Brain microvascular endothelial cell (primary cell): Measurements from ENCODE around the gene AKT3.

ENCODE experiments used
- DNase-seq: peaks from one replicate; pipeline ENCODE4 v3.0.0-alpha.2; 2020
- H3K27ac ChIP-seq: fragments of 250-450 bp; sonication (Bioruptor Pico); 2 replicates; pipeline ENCODE4 v1.5.1; 2020; ENCODE audit warnings: mild to moderate bottlenecking, moderate library complexity
- H3K27me3 ChIP-seq: fragments of 250-450 bp; sonication (Bioruptor Pico); replicated peaks from 2 replicates; pipeline ENCODE4 v1.5.1; 2020; ENCODE audit warnings: mild to moderate bottlenecking
- H3K36me3 ChIP-seq: fragments of 250-450 bp; sonication (Bioruptor Pico); replicated peaks from 2 replicates; pipeline ENCODE4 v1.5.1; 2020; ENCODE audit warnings: mild to moderate bottlenecking
- H3K4me3 ChIP-seq: 2 replicates; pipeline ENCODE4 v1.5.1; 2011; ENCODE audit warnings: low read depth, mild to moderate bottlenecking, control low read depth, low read length, moderate library complexity
- in situ Hi-C: cut with HindIII; loops from 2 replicates; pipeline ENCODE4 v1.10.0; 2017; ENCODE audit warnings: low sequenced_read_pairs, low pct_ligation_motif_present
- TF ChIP-seq, protein P1 (sequence below): IDR thresholded peaks from 2 replicates; pipeline ENCODE4 v1.5.1; 2011; ENCODE audit warnings: low read depth, mild to moderate bottlenecking, moderate library complexity, low read length, control low read depth, inconsistent platforms; ENCODE audit errors: missing control alignments

Gene AKT3

DNA sequence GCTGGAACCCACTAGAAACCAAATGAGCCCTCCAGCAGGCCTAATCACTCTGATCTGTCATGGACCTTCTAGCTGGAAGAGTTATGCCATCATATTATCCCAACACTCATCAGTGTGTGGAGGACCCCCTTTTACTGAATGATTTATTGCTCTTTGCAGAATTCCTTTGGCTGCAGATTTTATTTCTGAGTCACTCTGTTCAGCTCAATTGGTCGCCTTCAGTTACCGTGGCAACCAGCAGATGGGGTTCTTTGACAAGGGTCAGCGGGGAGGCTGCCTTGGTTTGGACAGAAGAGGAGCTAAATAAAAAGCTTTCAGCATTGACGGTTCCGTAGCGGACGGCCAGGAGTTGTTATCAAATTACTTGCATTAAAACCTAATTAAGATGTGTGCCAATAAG, 374.1 kb downstream of the AKT3 start:
- DNase-seq: peak; percentile 53
- TF ChIP-seq, protein P1, sequence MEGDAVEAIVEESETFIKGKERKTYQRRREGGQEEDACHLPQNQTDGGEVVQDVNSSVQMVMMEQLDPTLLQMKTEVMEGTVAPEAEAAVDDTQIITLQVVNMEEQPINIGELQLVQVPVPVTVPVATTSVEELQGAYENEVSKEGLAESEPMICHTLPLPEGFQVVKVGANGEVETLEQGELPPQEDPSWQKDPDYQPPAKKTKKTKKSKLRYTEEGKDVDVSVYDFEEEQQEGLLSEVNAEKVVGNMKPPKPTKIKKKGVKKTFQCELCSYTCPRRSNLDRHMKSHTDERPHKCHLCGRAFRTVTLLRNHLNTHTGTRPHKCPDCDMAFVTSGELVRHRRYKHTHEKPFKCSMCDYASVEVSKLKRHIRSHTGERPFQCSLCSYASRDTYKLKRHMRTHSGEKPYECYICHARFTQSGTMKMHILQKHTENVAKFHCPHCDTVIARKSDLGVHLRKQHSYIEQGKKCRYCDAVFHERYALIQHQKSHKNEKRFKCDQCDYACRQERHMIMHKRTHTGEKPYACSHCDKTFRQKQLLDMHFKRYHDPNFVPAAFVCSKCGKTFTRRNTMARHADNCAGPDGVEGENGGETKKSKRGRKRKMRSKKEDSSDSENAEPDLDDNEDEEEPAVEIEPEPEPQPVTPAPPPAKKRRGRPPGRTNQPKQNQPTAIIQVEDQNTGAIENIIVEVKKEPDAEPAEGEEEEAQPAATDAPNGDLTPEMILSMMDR: peak; percentile 68
- Histone ChIP-seq H3K27ac (no peak overlapping the region), H3K27me3 (no peaks in the 10 kb centered on the region), H3K36me3 (no peaks in the 10 kb centered on the region), H3K4me3 (no peak overlapping the region)
- in situ Hi-C loops: no loop called here

DNA sequence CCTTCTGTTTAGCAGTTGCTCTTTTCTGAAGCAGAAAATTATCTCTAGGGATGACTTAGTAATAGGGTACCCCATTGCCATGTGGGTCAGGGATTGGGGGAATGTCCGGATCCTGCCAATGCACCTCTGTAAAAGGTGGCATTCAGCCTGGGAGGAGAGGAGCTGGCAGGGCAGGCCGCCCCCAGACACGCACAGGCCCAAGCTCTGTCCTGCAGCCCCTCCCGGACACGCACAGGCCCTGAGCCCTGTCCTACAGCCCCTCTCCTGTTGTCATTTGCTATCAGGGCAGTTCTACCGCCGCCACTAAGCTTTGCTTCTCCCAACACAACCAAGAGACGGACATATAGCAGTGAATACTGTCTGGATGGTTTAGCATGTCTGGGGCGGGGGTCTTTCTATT, 375.1 kb downstream of the AKT3 start:
- TF ChIP-seq, protein P1: no peak
- no peak overlapping the region for H3K27ac ChIP-seq
- in situ Hi-C loops: no loop called here
- H3K36me3 ChIP-seq: no peaks in the 10 kb centered on the region
- no peak overlapping the region for H3K4me3 ChIP-seq
- DNase-seq: no peak
- H3K27me3 ChIP-seq: no peaks in the 10 kb centered on the region

DNA sequence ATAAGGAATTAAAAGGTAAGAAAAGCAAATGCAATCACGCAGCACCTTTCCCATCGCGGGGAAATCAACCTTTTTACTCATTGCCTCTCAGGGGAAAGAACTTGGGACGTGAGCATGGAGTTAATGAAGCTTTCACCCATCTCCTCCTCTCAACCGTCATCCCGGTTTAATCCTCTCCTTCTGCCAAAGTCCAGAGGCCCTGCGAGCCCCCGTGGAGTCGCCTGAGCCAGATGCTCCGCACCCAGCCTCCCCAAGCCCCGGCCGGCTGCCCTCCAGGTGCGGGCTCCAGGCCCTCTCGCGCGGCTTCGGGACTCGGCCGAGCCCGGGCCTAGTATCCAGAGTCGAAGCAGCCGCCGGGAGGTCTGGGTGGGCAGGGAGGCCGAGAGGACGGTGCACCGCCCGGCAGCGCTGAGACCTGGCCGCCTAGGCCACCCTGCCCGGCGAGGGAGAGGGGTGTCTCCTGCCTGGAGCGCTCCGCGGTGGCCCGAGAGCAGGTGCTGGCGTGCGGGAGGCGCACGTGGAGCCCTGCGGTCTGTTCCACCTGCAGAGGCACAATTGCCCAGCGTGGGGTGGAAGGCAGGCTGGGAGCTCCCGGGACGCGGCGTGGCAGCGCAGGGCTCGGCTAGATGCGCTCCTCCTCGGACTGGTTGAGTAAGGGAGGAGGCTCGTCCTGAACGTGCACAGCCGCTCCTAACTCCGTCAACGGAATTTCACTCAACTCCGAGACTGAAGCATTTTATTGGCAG, 375.7 kb downstream of the AKT3 start:
- no peak for DNase-seq
- H3K27me3 ChIP-seq: no peaks in the 10 kb centered on the region
- H3K36me3 ChIP-seq: no peaks in the 10 kb centered on the region
- TF ChIP-seq, protein P1: no peak
- no peak overlapping the region for H3K27ac ChIP-seq
- in situ Hi-C loops: no loop called here
- H3K4me3 ChIP-seq: no peak overlapping the region

DNA sequence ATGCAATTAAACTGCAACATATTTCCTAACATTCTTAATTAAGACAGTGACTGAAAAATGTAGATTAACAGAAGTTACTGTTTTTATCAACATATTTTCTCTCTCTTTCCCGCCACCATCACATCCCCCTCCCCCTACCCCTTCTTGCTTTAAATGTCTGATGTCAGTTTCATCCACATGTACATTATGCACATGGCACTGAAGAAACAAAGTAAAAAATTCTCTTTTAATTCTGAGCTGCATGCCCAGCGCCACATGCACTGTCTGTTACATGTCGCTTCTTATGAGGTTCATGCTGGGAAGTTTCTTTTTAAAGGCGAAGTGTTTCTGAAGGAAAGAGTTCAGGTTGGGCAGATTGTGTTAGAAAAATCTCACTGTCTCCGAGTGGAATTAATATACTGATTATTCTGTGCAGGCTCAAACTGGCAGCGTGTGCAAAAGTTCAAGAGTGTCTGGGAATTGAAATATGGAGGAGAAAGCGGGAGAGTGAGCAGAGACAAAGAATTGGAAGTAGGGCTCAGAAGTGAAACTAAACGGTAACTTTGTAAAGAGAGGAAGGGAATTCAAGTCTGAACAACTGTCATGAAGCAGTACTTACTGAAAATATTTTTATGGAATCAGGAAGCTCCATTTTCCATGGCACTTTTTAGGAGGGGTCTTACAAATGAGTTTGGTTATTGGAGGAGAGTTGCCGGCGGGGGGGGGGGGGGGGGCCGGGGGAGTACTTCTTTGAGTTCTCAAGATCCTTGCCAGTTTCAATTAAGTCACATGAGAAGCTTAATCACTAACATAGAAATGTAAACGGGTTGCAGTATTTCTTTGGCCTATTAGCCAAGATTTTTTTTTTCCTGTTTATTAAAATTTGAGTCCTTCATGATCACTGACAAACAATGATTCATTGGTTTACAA, 376.6 kb downstream of the AKT3 start:
- Histone ChIP-seq H3K27ac (no peak overlapping the region), H3K4me3 (peak overlapping the region; percentile 36), H3K36me3 (no peaks in the 10 kb centered on the region), H3K27me3 (no peaks in the 10 kb centered on the region)
- TF ChIP-seq, protein P1: no peak
- DNase-seq: peak; percentile 16
- in situ Hi-C loops: no loop called here

DNA sequence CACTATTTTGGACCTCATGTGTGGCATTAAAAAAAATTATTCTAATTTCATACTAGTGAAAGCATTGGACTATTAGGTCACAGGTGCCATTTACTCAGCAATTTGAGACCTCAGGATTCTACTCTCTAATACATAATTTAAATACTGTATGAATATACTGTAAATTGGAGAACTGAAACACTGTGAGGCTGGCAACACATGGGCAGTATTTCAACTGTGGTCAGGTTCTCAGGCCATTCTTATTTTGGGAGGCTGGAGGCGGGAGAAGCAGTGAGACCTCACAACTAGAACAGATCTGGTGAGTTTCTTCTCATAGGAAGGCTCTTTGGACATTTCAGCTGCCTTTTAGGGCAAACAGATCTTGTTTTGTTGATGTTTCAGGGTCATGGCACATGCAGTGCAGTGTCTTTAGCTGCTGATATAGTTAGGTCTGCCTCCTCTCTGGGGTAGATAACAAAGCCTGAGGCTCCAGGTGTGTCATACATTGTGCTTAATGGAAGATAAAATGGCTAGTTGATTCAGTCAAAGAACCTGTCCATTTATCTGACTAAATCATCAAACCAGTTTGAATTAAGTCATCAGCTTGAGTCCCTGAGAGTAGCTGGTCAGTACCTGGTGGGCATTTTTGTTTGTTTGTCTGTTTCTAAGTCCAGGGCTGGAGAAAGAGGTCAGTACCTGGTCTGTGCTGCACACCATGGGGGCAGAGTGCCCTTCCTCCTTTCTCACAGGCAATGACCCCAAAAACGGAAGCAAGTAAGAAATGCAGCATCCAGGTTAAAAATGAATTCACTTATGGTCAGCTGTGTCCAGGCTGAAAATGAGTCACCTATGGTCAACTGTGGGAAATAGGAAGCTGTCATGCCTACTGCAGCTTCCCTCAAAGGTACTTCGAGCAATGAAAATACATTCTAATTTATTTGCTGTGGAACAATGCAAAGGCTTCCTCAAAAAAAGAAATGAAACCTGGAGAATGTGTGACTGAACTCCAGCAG, 378.0 kb downstream of the AKT3 start:
- DNase-seq: no peak
- no peaks in the 10 kb centered on the region for H3K36me3 ChIP-seq
- TF ChIP-seq, protein P1: no peak
- H3K4me3 ChIP-seq: no peak overlapping the region
- H3K27ac ChIP-seq: no peak overlapping the region
- in situ Hi-C loops: no loop called here
- no peaks in the 10 kb centered on the region for H3K27me3 ChIP-seq
